Prostate gland (tissue), 2 donors: ENCODE measurements around the gene DGKE. TPM values are rescaled to one million over a fixed set of nuclear protein-coding genes. Genes with fewer than 3 reads are reported as not detected.

ENCODE experiments used
- DNase-seq: peaks from one replicate; pipeline ENCODE4 v3.0.0-alpha.2; 2019; ENCODE audit warnings: low spot score
- H3K27ac ChIP-seq, 2 donors: fragments of 200-600 bp; sonication (generic); 2 replicates each; pipeline ENCODE4 v1.5.1; 2017 to 2019
- H3K27me3 ChIP-seq: fragments of 200-600 bp; sonication (generic); replicated peaks from 2 replicates; pipeline ENCODE4 v1.5.1; 2019; ENCODE audit not compliant: insufficient read depth
- H3K36me3 ChIP-seq, 2 donors: fragments of 200-600 bp; sonication (generic); 1 replicate in 1 of 2; 2 replicates in 1 of 2; pipeline versions ENCODE4 v1.5.1 to v1.8.1; 2017 to 2019
- H3K4me1 ChIP-seq: fragments of 200-600 bp; sonication (generic); replicated peaks from 2 replicates; pipeline ENCODE4 v1.5.1; 2019
- H3K4me3 ChIP-seq, 2 donors: fragments of 200-600 bp; sonication (generic); 2 replicates each; pipeline ENCODE4 v1.5.1; 2017 to 2019
- H3K9me3 ChIP-seq: fragments of 200-600 bp; sonication (generic); 2 replicates; pipeline ENCODE4 v1.5.1; 2017
- CTCF ChIP-seq, 4 experiments: fragments of 200-600 bp in 2 of 4; fragments of 450-650 bp in 2 of 4; sonication (generic) in 2 of 4; IDR thresholded peaks; 1 replicate in 3 of 4; 2 replicates in 1 of 4; pipeline ENCODE4 v1.5.1; 2016 to 2019; ENCODE audit warnings: antibody characterized with exemption in 4 of 4, mild to moderate bottlenecking in 2 of 4, moderate library complexity in 2 of 4
- POLR2A ChIP-seq: fragments of 450-650 bp; IDR thresholded peaks from one replicate; pipeline ENCODE4 v1.6.1; 2016; ENCODE audit warnings: antibody characterized with exemption, mild to moderate bottlenecking
- POLR2AphosphoS5 ChIP-seq: sonication (generic); formaldehyde crosslinking; IDR thresholded peaks from one replicate; pipeline ENCODE4 v1.6.1; 2017; ENCODE audit warnings: antibody characterized with exemption
- WGBS: methylation state at CpG from one replicate; pipeline ENCODE4 v1.1.5; 2018; 5-methylcytosine and 5-hydroxymethylcytosine counted together
- intact Hi-C: fragments of 100-400 bp; cut with DNase I; formaldehyde crosslinking; loops from one replicate; pipeline ENCODE4 v1.14.2; 2022
- total RNA-seq, 2 donors: library from RNA; depleted of rRNA; stranded (reverse); fragments of >200 nt; gene quantifications; one replicate each; pipeline ENCODE4 v1.1.0, GENCODE V29; 2016

The DGKE gene
- total RNA-seq, 2 donors from 2014 or later, result 7.7 to 13.3 TPM

- no peak overlapping the region for H3K27ac ChIP-seq
- DNase-seq, result no peak
- no peak overlapping the region for H3K4me3 ChIP-seq
- H3K27me3 ChIP-seq, result no peaks in the 10 kb centered on the region
- WGBS, result 70% methylated on average over 2 of the region's 2 CpGs
- intact Hi-C loops, result no loop called here
- no peaks in the 10 kb centered on the region for H3K36me3 ChIP-seq
- TF ChIP-seq CTCF (IDR thresholded peaks at IDR 0.05) (no peak), POLR2AphosphoS5 (no peak), POLR2A (no peak)
- H3K9me3 ChIP-seq, result no peaks in the 10 kb centered on the region
- H3K4me1 ChIP-seq, result no peaks in the 10 kb centered on the region
Measured at GRCh38 chr17:56842577-56842976, 8.6 kb downstream of the DGKE start.

GRCh38 chr17:56845934-56846333 lies 12.0 kb downstream of the DGKE start:
- Histone ChIP-seq H3K4me1 (no peaks in the 10 kb centered on the region), H3K9me3 (no peaks in the 10 kb centered on the region), H3K36me3 (no peaks in the 10 kb centered on the region), H3K27ac (no peak overlapping the region), H3K4me3 (no peak overlapping the region), H3K27me3 (no peaks in the 10 kb centered on the region)
- WGBS, result 92% methylated on average over 1 of the region's 1 CpG
- no peak for DNase-seq
- intact Hi-C loops, result no loop called here
- TF ChIP-seq POLR2AphosphoS5, result no peak
- no peak for TF ChIP-seq CTCF (IDR thresholded peaks at IDR 0.05)
- TF ChIP-seq POLR2A, result no peak

GRCh38 chr17:56847106-56847505 lies 13.2 kb downstream of the DGKE start:
- 96% methylated on average over 4 of the region's 4 CpGs for WGBS
- TF ChIP-seq CTCF (IDR thresholded peaks at IDR 0.05) (no peak), POLR2AphosphoS5 (no peak), POLR2A (no peak)

GRCh38 chr17:56849131-56849530 lies 15.2 kb downstream of the DGKE start:
- no peak for DNase-seq
- TF ChIP-seq POLR2A (no peak), POLR2AphosphoS5 (no peak), CTCF (IDR thresholded peaks at IDR 0.05) (no peak)
- intact Hi-C loops, result no loop called here
- no peaks in the 10 kb centered on the region for H3K4me1 ChIP-seq
- WGBS, result 58% methylated on average over 3 of the region's 3 CpGs
- no peak overlapping the region for H3K27ac ChIP-seq
- no peaks in the 10 kb centered on the region for H3K9me3 ChIP-seq
- no peaks in the 10 kb centered on the region for H3K36me3 ChIP-seq
- H3K4me3 ChIP-seq, result no peak overlapping the region
- no peaks in the 10 kb centered on the region for H3K27me3 ChIP-seq

More at GRCh38 chr17:56847106-56847505, 13.2 kb downstream of the DGKE start:
- Histone ChIP-seq H3K4me1 (no peaks in the 10 kb centered on the region), H3K27me3 (no peaks in the 10 kb centered on the region), H3K4me3 (no peak overlapping the region), H3K27ac (no peak overlapping the region), H3K36me3 (no peaks in the 10 kb centered on the region), H3K9me3 (no peaks in the 10 kb centered on the region)
- intact Hi-C loops, result no loop called here
- no peak for DNase-seq

- Histone ChIP-seq H3K36me3 (no peaks in the 10 kb centered on the region), H3K4me1 (no peaks in the 10 kb centered on the region)
- intact Hi-C loops, result no loop called here
Measured at GRCh38 chr17:56850591-56850990, 16.6 kb downstream of the DGKE start.

More at GRCh38 chr17:56850591-56850990, 16.6 kb downstream of the DGKE start:
- Histone ChIP-seq H3K9me3 (no peaks in the 10 kb centered on the region), H3K27me3 (no peaks in the 10 kb centered on the region), H3K27ac (no peak overlapping the region), H3K4me3 (no peak overlapping the region)
- 92% methylated on average over 2 of the region's 2 CpGs for WGBS
- TF ChIP-seq POLR2A (no peak), CTCF (IDR thresholded peaks at IDR 0.05) (no peak), POLR2AphosphoS5 (no peak)
- no peak for DNase-seq
